Brain microvascular endothelial cell (primary cell): ENCODE measurements around the gene ADARB1.

ENCODE experiments used
- DNase-seq: peaks from one replicate; pipeline ENCODE4 v3.0.0-alpha.2; 2020
- H3K27ac ChIP-seq: fragments of 250-450 bp; sonication (Bioruptor Pico); 2 replicates; pipeline ENCODE4 v1.5.1; 2020; ENCODE audit warnings: mild to moderate bottlenecking, moderate library complexity
- H3K27me3 ChIP-seq: fragments of 250-450 bp; sonication (Bioruptor Pico); replicated peaks from 2 replicates; pipeline ENCODE4 v1.5.1; 2020; ENCODE audit warnings: mild to moderate bottlenecking
- H3K36me3 ChIP-seq: fragments of 250-450 bp; sonication (Bioruptor Pico); replicated peaks from 2 replicates; pipeline ENCODE4 v1.5.1; 2020; ENCODE audit warnings: mild to moderate bottlenecking
- H3K4me3 ChIP-seq: 2 replicates; pipeline ENCODE4 v1.5.1; 2011; ENCODE audit warnings: low read depth, mild to moderate bottlenecking, control low read depth, low read length, moderate library complexity
- in situ Hi-C: cut with HindIII; loops from 2 replicates; pipeline ENCODE4 v1.10.0; 2017; ENCODE audit warnings: low sequenced_read_pairs, low pct_ligation_motif_present
- TF ChIP-seq, protein P1 (sequence below): IDR thresholded peaks from 2 replicates; pipeline ENCODE4 v1.5.1; 2011; ENCODE audit warnings: low read depth, mild to moderate bottlenecking, moderate library complexity, low read length, control low read depth, inconsistent platforms; ENCODE audit errors: missing control alignments

The ADARB1 gene

DNA sequence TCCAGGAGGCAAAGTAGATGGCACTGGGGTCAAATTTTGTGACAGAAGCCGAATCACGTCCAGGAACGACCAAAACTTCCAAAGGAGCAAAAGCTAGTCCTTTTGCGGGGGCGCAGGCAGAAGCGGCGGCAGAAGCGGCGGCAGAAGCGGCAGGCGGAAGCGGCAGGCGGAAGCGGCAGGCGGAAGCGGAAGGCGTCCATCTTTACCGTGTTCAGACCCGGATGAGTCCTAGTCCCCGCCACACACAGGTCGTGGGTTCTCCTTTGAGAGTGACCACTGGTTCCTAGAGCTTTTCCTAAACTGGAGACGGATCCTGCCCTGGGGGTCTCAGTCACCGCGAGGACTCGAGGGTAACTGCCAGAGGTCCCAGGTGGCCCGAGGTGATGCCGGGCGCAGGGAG, 159.7 kb downstream of the ADARB1 start:
- DNase-seq, result no peak
- TF ChIP-seq, protein P1, sequence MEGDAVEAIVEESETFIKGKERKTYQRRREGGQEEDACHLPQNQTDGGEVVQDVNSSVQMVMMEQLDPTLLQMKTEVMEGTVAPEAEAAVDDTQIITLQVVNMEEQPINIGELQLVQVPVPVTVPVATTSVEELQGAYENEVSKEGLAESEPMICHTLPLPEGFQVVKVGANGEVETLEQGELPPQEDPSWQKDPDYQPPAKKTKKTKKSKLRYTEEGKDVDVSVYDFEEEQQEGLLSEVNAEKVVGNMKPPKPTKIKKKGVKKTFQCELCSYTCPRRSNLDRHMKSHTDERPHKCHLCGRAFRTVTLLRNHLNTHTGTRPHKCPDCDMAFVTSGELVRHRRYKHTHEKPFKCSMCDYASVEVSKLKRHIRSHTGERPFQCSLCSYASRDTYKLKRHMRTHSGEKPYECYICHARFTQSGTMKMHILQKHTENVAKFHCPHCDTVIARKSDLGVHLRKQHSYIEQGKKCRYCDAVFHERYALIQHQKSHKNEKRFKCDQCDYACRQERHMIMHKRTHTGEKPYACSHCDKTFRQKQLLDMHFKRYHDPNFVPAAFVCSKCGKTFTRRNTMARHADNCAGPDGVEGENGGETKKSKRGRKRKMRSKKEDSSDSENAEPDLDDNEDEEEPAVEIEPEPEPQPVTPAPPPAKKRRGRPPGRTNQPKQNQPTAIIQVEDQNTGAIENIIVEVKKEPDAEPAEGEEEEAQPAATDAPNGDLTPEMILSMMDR, result no peak
- no peak overlapping the region for H3K4me3 ChIP-seq
- in situ Hi-C loops, result no loop called here
- no peaks in the 10 kb centered on the region for H3K27me3 ChIP-seq
- no peaks in the 10 kb centered on the region for H3K36me3 ChIP-seq
- no peak overlapping the region for H3K27ac ChIP-seq

DNA sequence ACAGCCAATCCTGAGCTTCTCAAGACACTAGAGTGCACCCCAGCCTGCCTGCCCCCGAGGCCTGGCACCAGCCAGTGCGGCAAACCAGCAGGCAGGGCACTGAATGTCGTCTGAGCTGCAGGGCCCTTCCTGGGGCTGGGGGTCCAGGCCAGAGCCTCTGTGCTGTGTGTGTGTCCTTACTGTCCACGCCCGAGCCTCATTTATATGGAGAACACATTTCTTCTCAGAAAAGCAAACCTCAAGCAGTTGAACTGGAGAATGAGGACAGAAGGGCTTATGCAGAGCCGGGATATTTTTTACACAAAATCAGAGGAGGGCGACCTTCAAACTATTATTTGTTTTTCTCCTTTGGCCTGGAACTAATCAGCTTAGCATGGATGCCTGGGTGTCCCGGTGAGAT, 160.6 kb downstream of the ADARB1 start:
- no peak overlapping the region for H3K27ac ChIP-seq
- no peak overlapping the region for H3K4me3 ChIP-seq
- H3K36me3 ChIP-seq, result no peaks in the 10 kb centered on the region
- DNase-seq, result no peak
- H3K27me3 ChIP-seq, result no peaks in the 10 kb centered on the region
- in situ Hi-C loops, result no loop called here
- TF ChIP-seq, protein P1, result no peak

GRCh38 chr21:45235488-45235887, 161.1 kb downstream of the ADARB1 start:
- H3K27ac ChIP-seq, result no peak overlapping the region
- no peaks in the 10 kb centered on the region for H3K27me3 ChIP-seq
- TF ChIP-seq, protein P1, result no peak
- H3K4me3 ChIP-seq, result no peak overlapping the region
- in situ Hi-C loops, result no loop called here
- DNase-seq, result no peak
- no peaks in the 10 kb centered on the region for H3K36me3 ChIP-seq

DNA sequence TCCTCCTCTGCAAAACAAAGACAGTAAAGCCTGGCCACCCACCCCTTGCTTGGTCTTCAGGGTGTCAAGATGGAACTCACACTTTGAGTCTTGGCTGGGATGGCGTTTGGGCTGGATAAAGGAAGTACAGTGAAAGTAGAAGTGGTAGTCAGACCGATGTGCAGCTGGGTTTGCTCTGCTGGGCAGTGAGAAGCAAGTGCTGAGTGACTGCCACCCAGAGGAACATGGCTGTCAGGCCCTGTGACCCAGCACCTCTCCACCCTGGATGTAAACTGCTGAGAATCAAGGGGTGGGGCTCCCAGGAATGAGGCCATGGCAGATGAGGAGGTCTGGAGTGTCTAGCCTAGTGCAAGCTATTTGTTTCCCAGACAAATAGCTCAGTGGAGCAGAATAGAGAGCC, 162.1 kb downstream of the ADARB1 start:
- Histone ChIP-seq H3K36me3 (no peaks in the 10 kb centered on the region), H3K4me3 (no peak overlapping the region), H3K27ac (no peak overlapping the region), H3K27me3 (no peaks in the 10 kb centered on the region)
- TF ChIP-seq, protein P1, result no peak
- in situ Hi-C loops, result no loop called here
- DNase-seq, result no peak

DNA sequence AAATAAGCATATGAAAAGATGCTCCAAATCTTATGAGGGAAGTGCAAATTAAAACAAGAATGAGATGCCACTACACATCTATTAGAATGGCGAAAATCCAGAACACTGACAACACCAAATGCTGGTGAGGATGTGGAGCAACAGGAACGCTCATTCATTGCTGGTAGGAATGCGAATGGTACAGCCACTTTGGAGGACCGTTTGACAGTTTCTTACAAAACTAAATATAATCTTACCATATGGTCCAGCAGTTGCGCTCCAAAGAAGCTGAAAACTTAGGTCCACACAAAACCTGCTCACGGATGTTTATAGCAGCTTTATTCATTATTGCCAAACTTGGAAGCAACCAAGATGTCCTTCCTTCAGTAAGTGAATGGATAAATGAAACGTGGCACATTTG, 163.0 kb downstream of the ADARB1 start:
- no peaks in the 10 kb centered on the region for H3K36me3 ChIP-seq
- no peak for DNase-seq
- no peak overlapping the region for H3K27ac ChIP-seq
- in situ Hi-C loops, result no loop called here
- no peak overlapping the region for H3K4me3 ChIP-seq
- no peaks in the 10 kb centered on the region for H3K27me3 ChIP-seq
- TF ChIP-seq, protein P1, result no peak

DNA sequence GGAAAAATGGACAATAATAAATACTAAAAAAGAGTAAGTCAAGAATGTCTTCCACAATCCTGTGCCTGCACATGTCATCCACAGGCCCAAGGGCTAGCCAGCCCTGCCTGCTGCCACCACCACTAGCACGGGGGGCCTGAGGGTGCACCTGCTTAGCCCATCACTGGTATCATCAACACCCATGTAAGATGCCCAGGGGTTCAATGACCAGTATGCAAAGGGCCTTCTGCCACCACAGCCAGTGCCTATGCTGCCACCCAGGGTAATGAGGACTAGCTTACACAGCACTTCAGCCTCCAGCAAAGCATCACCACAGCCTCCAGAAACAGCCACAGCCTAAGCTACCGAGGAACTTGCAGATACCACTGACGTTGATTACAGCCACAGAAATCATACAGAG, 167.0 kb downstream of the ADARB1 start:
- Histone ChIP-seq H3K4me3 (no peak overlapping the region), H3K27ac (no peak overlapping the region), H3K36me3 (no peaks in the 10 kb centered on the region), H3K27me3 (no peaks in the 10 kb centered on the region)
- no peak for DNase-seq
- TF ChIP-seq, protein P1, result no peak
- in situ Hi-C loops, result no loop called here
